GM23338 (cell line): ENCODE results near the gene TPST2. TPM values are rescaled to one million over a fixed set of nuclear protein-coding genes. Genes with fewer than 3 reads are reported as not detected.

Experiments used
- ATAC-seq: fragments of 200-7000 bp; cut with Tn5 transposase; 3 replicates; pipeline ENCODE4 v1.9.1; 2020
- DNase-seq: peaks from one replicate; pipeline ENCODE4 v3.0.0-alpha.2; 2015; ENCODE audit warnings: low spot score
- H2AFZ ChIP-seq: fragments of 200-600 bp; sonication (generic); 2 replicates; pipeline ENCODE4 v1.8.0; 2016; ENCODE audit warnings: antibody characterized with exemption, mild to moderate bottlenecking, moderate library complexity
- H3F3A ChIP-seq: fragments of 200-600 bp; sonication (generic); replicated peaks from 2 replicates; pipeline ENCODE4 v1.8.0; 2017; ENCODE audit warnings: antibody characterized with exemption, mixed run types, low read depth
- H3K27ac ChIP-seq: fragments of 200-600 bp; sonication (generic); 2 replicates; pipeline ENCODE4 v1.6.1; 2016; ENCODE audit warnings: low read depth
- H3K27me3 ChIP-seq: fragments of 200-600 bp; sonication (generic); 2 replicates; pipeline ENCODE4 v1.8.0; 2016; ENCODE audit warnings: mild to moderate bottlenecking, mixed run types, moderate library complexity; ENCODE audit not compliant: insufficient read depth
- H3K36me3 ChIP-seq: fragments of 200-600 bp; sonication (generic); 2 replicates; pipeline ENCODE4 v1.8.0; 2016; ENCODE audit warnings: mild to moderate bottlenecking; ENCODE audit not compliant: insufficient read depth
- H3K4me1 ChIP-seq: fragments of 200-600 bp; sonication (generic); 2 replicates; pipeline ENCODE4 v1.8.0; 2016; ENCODE audit warnings: mild to moderate bottlenecking, moderate library complexity; ENCODE audit not compliant: insufficient read depth
- H3K4me2 ChIP-seq: fragments of 200-600 bp; sonication (generic); 2 replicates; pipeline ENCODE4 v1.7.1; 2017; ENCODE audit warnings: mixed run types
- H3K4me3 ChIP-seq: fragments of 200-600 bp; sonication (generic); 2 replicates; pipeline ENCODE4 v1.6.1; 2016; ENCODE audit warnings: mixed run types
- H3K79me2 ChIP-seq: fragments of 200-600 bp; sonication (generic); replicated peaks from 2 replicates; pipeline ENCODE4 v1.8.0; 2017; ENCODE audit warnings: mild to moderate bottlenecking; ENCODE audit not compliant: insufficient read depth
- H3K9me2 ChIP-seq: fragments of 200-600 bp; sonication (generic); 2 replicates; pipeline ENCODE4 v1.8.0; 2017; ENCODE audit not compliant: insufficient read depth
- H4K20me1 ChIP-seq: fragments of 200-600 bp; sonication (generic); replicated peaks from 2 replicates; pipeline ENCODE4 v1.8.0; 2017; ENCODE audit warnings: mild to moderate bottlenecking; ENCODE audit not compliant: insufficient read depth
- H3K27ac Mint-ChIP-seq: 2 replicates; pipeline ENCODE4 v1.8.0; 2020; ENCODE audit warnings: inconsistent platforms, mild to moderate bottlenecking, moderate library complexity, mixed read lengths
- H3K27me3 Mint-ChIP-seq: 3 replicates; pipeline ENCODE4 v1.8.0; 2022; ENCODE audit warnings: low read depth, mild to moderate bottlenecking, moderate library complexity, mixed read lengths, inconsistent platforms; ENCODE audit not compliant: insufficient read depth, poor library complexity
- H3K36me3 Mint-ChIP-seq: 3 replicates; pipeline ENCODE4 v1.8.0; 2021; ENCODE audit warnings: low read depth, mild to moderate bottlenecking, inconsistent platforms, moderate library complexity, mixed read lengths
- H3K4me1 Mint-ChIP-seq: 3 replicates; pipeline ENCODE4 v1.8.0; 2020; ENCODE audit warnings: mild to moderate bottlenecking, inconsistent platforms, mixed read lengths
- H3K4me3 Mint-ChIP-seq: 3 replicates; pipeline ENCODE4 v1.8.0; 2021; ENCODE audit warnings: moderate library complexity, mild to moderate bottlenecking, inconsistent platforms, mixed read lengths
- H3K9me3 Mint-ChIP-seq: 3 replicates; pipeline ENCODE4 v1.8.0; 2020; ENCODE audit warnings: moderate library complexity, mild to moderate bottlenecking, inconsistent platforms, mixed read lengths
- CREB1 ChIP-seq: fragments of 250-450 bp; sonication (Bioruptor Pico); IDR thresholded peaks from 2 replicates; pipeline ENCODE4 v1.5.0; 2020; ENCODE audit warnings: low read depth, mild to moderate bottlenecking, moderate library complexity
- EZH2 ChIP-seq: fragments of 200-600 bp; sonication (generic); IDR thresholded peaks from one replicate; pipeline ENCODE4 v1.8.0; 2017; ENCODE audit warnings: antibody characterized with exemption, mild to moderate bottlenecking, low read depth; ENCODE audit not compliant: unreplicated experiment
- NANOG ChIP-seq: IDR thresholded peaks from 2 replicates; pipeline ENCODE4 v1.6.1; 2016; ENCODE audit warnings: antibody characterized with exemption, borderline replicate concordance
- polyA plus RNA-seq: library from polyadenylated mRNA; unstranded; fragments of >200 nt; fragmentation: Nextera tagmentation; extraction: Ambion mirVana; gene quantifications from 2 replicates; pipeline ENCODE4 v1.2.1, GENCODE V29; 2016
- total RNA-seq: library from RNA; depleted of rRNA; stranded (reverse); fragments of >200 nt; shearing (Covaris generic); gene quantifications from 2 replicates; pipeline ENCODE4 v1.2.3, GENCODE V29; 2014
- TF ChIP-seq, protein P1 (sequence below): fragments of 250-450 bp; sonication (Bioruptor Pico); IDR thresholded peaks from 2 replicates; pipeline ENCODE4 v1.5.0; 2020; ENCODE audit warnings: mild to moderate bottlenecking, moderate library complexity
- TF ChIP-seq, protein P2 (sequence below): IDR thresholded peaks from 2 replicates; pipeline ENCODE4 v1.6.1; 2016; ENCODE audit warnings: antibody characterized with exemption
- TF ChIP-seq, protein P3 (sequence below): IDR thresholded peaks from one replicate; pipeline ENCODE4 v1.6.1; 2018; ENCODE audit warnings: antibody characterized with exemption; ENCODE audit not compliant: unreplicated experiment

The TPST2 gene
- total and polyA plus RNA-seq, 2 experiments from 2014 or later, result 37.9 to 127 TPM

DNA sequence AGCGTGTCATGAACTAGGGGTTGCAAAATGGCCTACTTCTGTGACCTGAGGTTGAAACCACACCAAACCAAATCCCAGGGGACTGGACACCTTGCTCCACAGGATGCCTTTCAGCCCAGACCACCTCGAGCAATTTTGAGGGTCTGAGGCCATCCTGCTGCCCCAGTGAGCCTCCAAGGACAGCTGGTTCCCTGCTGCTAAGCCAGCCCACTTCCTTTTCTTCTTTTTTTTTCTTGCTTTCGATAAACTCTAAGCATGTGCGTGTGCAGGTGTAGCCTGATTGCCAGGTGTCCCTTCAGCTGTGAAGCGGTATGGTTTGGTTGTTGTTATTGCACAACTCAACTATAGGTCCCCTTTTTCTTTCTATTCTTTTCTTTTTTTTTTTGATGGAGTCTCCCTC is 25.2 kb upstream of the TPST2 start (continued):
- TF ChIP-seq, protein P1, sequence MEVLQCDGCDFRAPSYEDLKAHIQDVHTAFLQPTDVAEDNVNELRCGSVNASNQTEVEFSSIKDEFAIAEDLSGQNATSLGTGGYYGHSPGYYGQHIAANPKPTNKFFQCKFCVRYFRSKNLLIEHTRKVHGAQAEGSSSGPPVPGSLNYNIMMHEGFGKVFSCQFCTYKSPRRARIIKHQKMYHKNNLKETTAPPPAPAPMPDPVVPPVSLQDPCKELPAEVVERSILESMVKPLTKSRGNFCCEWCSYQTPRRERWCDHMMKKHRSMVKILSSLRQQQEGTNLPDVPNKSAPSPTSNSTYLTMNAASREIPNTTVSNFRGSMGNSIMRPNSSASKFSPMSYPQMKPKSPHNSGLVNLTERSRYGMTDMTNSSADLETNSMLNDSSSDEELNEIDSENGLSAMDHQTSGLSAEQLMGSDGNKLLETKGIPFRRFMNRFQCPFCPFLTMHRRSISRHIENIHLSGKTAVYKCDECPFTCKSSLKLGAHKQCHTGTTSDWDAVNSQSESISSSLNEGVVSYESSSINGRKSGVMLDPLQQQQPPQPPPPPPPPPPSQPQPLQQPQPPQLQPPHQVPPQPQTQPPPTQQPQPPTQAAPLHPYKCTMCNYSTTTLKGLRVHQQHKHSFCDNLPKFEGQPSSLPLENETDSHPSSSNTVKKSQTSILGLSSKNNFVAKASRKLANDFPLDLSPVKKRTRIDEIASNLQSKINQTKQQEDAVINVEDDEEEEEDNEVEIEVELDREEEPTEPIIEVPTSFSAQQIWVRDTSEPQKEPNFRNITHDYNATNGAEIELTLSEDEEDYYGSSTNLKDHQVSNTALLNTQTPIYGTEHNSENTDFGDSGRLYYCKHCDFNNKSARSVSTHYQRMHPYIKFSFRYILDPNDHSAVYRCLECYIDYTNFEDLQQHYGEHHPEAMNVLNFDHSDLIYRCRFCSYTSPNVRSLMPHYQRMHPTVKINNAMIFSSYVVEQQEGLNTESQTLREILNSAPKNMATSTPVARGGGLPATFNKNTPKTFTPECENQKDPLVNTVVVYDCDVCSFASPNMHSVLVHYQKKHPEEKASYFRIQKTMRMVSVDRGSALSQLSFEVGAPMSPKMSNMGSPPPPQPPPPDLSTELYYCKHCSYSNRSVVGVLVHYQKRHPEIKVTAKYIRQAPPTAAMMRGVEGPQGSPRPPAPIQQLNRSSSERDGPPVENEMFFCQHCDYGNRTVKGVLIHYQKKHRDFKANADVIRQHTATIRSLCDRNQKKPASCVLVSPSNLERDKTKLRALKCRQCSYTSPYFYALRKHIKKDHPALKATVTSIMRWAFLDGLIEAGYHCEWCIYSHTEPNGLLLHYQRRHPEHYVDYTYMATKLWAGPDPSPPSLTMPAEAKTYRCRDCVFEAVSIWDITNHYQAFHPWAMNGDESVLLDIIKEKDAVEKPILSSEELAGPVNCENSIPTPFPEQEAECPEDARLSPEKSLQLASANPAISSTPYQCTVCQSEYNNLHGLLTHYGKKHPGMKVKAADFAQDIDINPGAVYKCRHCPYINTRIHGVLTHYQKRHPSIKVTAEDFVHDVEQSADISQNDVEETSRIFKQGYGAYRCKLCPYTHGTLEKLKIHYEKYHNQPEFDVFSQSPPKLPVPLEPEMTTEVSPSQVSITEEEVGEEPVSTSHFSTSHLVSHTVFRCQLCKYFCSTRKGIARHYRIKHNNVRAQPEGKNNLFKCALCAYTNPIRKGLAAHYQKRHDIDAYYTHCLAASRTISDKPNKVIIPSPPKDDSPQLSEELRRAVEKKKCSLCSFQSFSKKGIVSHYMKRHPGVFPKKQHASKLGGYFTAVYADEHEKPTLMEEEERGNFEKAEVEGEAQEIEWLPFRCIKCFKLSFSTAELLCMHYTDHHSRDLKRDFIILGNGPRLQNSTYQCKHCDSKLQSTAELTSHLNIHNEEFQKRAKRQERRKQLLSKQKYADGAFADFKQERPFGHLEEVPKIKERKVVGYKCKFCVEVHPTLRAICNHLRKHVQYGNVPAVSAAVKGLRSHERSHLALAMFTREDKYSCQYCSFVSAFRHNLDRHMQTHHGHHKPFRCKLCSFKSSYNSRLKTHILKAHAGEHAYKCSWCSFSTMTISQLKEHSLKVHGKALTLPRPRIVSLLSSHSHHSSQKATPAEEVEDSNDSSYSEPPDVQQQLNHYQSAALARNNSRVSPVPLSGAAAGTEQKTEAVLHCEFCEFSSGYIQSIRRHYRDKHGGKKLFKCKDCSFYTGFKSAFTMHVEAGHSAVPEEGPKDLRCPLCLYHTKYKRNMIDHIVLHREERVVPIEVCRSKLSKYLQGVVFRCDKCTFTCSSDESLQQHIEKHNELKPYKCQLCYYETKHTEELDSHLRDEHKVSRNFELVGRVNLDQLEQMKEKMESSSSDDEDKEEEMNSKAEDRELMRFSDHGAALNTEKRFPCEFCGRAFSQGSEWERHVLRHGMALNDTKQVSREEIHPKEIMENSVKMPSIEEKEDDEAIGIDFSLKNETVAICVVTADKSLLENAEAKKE (CRISPR knock-in tag), result no peak
- TF ChIP-seq NANOG (no peak), CREB1 (CRISPR knock-in tag) (no peak), EZH2 (no peak)

DNA sequence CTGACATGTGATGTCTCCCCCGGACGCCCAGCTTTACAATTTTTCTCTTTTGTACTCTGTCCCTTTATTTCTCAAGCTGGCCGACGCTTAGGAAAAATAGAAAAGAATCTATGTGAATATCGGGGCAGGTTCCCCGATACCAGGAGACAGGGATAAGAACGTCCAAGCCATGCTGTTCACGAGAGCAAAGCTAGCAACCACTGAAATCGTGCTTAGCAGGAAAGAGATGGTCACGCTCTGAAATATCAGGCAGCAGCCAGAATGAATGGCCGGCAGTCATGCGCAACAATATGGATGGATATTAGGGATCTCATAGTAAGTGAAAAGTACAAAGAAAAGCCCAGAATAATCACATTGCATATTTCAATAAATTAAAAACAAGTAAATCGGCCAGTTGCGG is 24.4 kb upstream of the TPST2 start:
- Histone ChIP-seq H3K79me2 (no peaks in the 10 kb centered on the region), H3K4me2 (peak overlapping the region; percentile 75), H2AFZ (no peak overlapping the region), H3K4me1 (peaks cover 64% of the 10 kb centered on the region), H3K36me3 (no peaks in the 10 kb centered on the region), H3K4me3 (peak overlapping the region; percentile 46), H3K27me3 (peaks cover 34% of the 10 kb centered on the region), H3F3A (peaks cover 17% of the 10 kb centered on the region), H4K20me1 (no peaks in the 10 kb centered on the region), H3K9me2 (no peaks in the 10 kb centered on the region; the same call in 1 of the 2 replicates), H3K27ac (peak overlapping the region; percentile 43; the same call in 1 of the 2 replicates)
- H3K27me3 Mint-ChIP-seq, result peaks cover 52% of the 10 kb centered on the region
- no peaks in the 10 kb centered on the region; the same call in 2 of the 3 replicates for H3K36me3 Mint-ChIP-seq
- no peak for ATAC-seq
- DNase-seq, result no peak
- H3K4me1 Mint-ChIP-seq, result peaks cover 59% of the 10 kb centered on the region
- H3K9me3 Mint-ChIP-seq, result no peaks in the 10 kb centered on the region
- peak overlapping the region; percentile 43; the same call in 1 of the 2 replicates for H3K27ac Mint-ChIP-seq
- H3K4me3 Mint-ChIP-seq, result peak overlapping the region; percentile 63
- TF ChIP-seq, protein P2, sequence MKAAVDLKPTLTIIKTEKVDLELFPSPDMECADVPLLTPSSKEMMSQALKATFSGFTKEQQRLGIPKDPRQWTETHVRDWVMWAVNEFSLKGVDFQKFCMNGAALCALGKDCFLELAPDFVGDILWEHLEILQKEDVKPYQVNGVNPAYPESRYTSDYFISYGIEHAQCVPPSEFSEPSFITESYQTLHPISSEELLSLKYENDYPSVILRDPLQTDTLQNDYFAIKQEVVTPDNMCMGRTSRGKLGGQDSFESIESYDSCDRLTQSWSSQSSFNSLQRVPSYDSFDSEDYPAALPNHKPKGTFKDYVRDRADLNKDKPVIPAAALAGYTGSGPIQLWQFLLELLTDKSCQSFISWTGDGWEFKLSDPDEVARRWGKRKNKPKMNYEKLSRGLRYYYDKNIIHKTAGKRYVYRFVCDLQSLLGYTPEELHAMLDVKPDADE, result no peak
- TF ChIP-seq, protein P3, sequence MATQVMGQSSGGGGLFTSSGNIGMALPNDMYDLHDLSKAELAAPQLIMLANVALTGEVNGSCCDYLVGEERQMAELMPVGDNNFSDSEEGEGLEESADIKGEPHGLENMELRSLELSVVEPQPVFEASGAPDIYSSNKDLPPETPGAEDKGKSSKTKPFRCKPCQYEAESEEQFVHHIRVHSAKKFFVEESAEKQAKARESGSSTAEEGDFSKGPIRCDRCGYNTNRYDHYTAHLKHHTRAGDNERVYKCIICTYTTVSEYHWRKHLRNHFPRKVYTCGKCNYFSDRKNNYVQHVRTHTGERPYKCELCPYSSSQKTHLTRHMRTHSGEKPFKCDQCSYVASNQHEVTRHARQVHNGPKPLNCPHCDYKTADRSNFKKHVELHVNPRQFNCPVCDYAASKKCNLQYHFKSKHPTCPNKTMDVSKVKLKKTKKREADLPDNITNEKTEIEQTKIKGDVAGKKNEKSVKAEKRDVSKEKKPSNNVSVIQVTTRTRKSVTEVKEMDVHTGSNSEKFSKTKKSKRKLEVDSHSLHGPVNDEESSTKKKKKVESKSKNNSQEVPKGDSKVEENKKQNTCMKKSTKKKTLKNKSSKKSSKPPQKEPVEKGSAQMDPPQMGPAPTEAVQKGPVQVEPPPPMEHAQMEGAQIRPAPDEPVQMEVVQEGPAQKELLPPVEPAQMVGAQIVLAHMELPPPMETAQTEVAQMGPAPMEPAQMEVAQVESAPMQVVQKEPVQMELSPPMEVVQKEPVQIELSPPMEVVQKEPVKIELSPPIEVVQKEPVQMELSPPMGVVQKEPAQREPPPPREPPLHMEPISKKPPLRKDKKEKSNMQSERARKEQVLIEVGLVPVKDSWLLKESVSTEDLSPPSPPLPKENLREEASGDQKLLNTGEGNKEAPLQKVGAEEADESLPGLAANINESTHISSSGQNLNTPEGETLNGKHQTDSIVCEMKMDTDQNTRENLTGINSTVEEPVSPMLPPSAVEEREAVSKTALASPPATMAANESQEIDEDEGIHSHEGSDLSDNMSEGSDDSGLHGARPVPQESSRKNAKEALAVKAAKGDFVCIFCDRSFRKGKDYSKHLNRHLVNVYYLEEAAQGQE, result no peak
- TF ChIP-seq CREB1 (CRISPR knock-in tag), result no peak
